SIG-M5 treated with dmso at 0.1 percent for 504 hours (cell line): ENCODE results near the gene TMEM39A.

ENCODE experiments used
- DNase-seq: peaks from one replicate; lab custom pipeline; 2025; ENCODE audit not compliant: unreplicated experiment; lab: John Stamatoyannopoulos, UW

The TMEM39A gene

DNA sequence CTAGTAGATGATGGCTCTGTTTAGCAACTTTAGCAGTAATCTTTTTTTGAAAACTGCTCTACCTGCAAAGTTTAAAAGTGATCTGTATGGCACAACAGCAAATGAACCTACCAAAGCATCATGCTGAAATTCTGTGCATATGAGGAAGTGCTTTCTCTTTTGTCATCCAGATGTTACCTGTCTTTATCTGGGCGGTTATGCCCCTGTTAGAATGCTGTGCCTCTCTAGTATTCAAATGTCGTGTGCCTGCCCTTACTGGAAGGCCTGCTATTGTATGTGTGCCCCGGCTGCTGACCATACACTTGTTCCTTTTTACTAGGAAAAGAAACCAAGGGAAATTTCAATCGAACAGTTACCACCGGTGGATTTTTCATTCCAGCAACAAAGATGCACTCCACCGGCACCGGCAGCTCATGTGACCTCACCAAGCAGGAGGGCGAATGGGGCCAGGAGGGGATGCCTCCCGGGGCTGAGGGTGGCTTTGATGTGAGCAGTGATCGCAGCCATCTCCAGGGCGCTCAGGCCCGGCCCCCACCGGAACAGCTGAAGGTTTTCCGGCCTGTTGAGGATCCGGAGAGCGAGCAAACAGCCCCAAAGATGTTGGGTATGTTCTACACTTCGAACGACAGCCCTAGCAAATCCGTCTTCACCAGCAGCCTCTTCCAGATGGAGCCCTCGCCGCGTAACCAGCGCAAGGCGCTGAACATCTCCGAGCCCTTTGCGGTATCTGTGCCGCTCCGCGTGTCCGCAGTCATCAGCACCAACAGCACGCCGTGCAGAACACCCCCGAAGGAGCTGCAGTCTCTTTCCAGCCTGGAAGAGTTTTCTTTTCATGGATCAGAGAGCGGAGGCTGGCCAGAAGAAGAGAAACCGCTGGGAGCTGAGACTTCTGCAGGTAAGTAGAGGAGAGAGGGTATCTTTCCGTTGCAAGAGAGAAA, 61.6 kb downstream of the TMEM39A start:
- no peak for DNase-seq

DNA sequence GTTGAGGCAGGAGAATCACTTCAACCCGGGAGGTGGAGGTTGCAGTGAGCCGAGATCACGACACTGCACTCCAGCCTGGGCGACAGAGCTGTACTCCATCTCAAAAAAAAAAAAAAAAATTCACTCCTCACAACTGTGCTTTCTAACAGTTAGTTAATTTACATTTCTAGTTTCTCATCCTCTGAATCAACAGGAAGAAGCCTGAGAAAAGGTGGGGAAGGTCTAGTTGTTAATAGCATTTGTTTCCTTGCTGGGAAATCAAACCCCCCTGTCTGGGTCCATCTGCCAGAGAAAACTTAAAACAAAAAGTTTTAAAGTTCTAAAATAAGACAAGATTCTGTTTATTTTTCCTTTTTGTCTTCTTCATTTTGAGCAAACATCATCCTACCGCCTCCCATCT, 62.3 kb downstream of the TMEM39A start:
- DNase-seq, result no peak

DNA sequence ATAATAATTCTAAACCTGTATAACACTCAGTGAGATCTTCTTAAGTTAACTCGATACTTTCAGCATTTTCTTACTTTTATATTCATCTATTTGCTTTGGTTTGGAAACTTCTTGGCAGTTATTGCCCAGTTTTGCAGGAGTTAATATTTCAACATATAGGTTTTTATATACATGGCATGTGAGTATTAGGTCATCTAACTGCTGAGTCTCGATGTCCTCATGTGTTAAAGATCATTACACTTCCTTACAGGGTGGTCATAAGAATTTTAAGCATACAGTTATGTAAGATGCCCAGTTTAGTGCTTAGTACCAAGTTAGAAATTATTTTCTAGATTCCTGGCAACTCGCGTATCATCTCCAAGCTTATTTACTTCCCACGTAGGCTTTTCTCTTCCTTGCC, 62.9 kb downstream of the TMEM39A start:
- DNase-seq, result no peak

DNA sequence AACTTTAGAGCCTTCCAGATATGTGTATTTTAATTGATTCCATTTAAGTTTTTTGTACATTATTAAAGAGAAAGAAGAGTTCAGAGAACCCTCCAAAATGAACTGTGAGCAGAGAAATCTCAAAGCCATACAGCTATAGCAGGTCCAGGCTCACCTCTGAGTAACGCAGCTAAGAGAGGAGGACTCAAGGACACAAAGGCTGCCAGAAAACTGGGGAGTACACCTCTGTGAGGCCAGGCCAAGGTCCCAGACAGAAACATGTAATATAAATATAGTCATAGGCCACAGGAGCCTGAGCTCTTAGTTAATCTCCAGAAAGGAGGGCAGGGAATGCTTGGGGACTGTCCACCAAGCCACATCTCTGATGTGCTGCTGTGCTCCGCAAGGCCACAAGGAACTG, 66.5 kb downstream of the TMEM39A start:
- DNase-seq, result no peak

DNA sequence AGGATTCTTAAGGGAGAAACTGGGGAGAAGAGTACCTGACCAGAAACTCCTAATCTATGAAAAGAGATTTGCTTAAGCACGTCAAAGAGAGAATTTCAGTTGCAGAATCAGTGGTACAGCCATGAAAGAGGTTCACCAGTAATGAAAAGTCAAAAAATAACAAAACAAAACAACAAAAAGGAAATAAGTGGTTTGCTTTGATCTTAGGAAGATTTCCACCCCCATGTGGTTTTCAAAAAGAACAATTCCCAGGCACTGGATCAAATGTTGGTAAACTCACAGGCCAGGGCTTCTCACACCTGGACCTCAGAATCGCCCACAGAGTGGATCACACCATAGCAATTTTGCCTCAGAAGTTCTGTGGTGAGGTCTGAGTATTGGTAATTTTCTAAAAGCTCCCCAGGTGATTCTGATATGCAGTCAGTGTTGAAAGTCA, 67.5 kb downstream of the TMEM39A start:
- DNase-seq, result no peak

DNA sequence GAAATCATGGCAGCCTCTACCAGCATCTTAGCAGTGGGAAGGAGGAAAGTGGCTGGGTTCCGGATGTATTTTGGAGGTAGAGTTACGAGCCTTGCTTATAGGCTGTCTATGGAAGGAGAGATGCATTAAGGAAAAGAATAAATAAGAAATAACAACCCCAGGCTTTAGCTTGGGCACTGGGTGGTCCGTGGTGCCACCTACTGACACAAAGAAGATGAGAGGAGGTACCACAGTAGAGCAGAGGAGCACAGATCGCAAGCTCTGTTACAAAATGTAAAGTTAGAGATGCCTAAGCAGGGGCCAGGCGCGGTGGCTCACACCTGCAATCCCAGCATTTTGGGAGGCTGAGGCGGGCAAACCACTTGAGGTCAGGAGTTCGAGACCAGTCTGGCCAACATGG, 74.8 kb downstream of the TMEM39A start:
- DNase-seq, result no peak

DNA sequence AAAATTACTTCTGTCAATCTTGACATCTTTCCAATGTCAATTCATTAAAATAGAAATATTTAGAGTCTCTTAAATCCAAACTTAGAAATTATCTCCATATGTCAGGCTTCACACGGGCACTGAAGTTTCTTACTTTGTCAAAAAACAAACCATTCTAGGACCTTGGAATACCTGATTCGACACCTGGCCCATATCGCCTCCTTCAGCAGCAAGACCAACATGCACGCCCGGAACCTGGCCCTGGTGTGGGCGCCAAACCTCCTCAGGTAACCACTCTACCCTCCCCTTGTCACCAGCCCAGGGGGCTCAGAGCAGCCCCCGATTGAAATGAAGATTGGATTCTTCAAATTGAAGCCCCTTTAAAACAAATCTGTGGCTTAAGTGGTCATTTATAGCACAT, 81.3 kb downstream of the TMEM39A start:
- no peak for DNase-seq

DNA sequence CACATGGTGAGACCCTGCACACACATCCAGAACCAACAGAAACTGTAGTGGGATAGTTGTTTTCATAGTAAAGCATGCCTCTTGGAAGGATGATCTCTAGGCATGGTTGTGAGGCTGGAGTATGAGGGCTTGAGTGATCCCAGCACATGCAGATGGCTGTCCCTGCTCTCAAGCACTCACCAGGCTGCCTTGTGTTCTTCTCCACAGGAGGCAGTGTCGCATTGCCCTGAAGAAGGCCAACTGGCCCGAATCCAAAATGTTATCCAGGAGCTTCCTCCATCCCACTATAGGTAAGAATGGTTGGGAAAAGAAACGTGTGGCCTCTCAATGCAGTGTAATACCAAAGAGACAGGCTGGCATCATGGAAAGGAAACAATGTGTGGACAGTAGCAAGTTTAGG, 82.7 kb downstream of the TMEM39A start:
- peak; percentile 25 for DNase-seq
